WI38 (cell line): ENCODE measurements around the gene TUBGCP4.

Experiments used
- H3K4me3 ChIP-seq: 2 replicates; pipeline ENCODE4 v1.5.1; 2011; ENCODE audit warnings: low read depth, mild to moderate bottlenecking, control low read depth, low read length
- CTCF ChIP-seq: IDR thresholded peaks from 2 replicates; pipeline ENCODE4 v1.5.1; 2012; ENCODE audit warnings: low read depth, mild to moderate bottlenecking, control low read depth, low read length

Gene TUBGCP4

GRCh38 chr15:43404130-43404529 is 33.2 kb downstream of the TUBGCP4 start:
- no peak overlapping the region for H3K4me3 ChIP-seq
- no peak for TF ChIP-seq CTCF

- no peak for TF ChIP-seq CTCF
- H3K4me3 ChIP-seq: no peak overlapping the region
These were observed 35.3 kb downstream of the TUBGCP4 start for GRCh38 chr15:43406189-43406588.

GRCh38 chr15:43406808-43407207 is 35.9 kb downstream of the TUBGCP4 start:
- no peak for TF ChIP-seq CTCF

GRCh38 chr15:43408789-43409188 is 37.9 kb downstream of the TUBGCP4 start:
- no peak for TF ChIP-seq CTCF
- no peak overlapping the region for H3K4me3 ChIP-seq

More at GRCh38 chr15:43406808-43407207, 35.9 kb downstream of the TUBGCP4 start:
- H3K4me3 ChIP-seq: no peak overlapping the region

GRCh38 chr15:43410572-43411214 is 39.8 kb downstream of the TUBGCP4 start:
- TF ChIP-seq CTCF: no peak
- no peak overlapping the region for H3K4me3 ChIP-seq

- H3K4me3 ChIP-seq: no peak overlapping the region
- no peak for TF ChIP-seq CTCF
These were observed 41.2 kb downstream of the TUBGCP4 start for GRCh38 chr15:43412096-43412495.

GRCh38 chr15:43414196-43414595 is 43.3 kb downstream of the TUBGCP4 start:
- TF ChIP-seq CTCF: no peak
- H3K4me3 ChIP-seq: no peak overlapping the region
